GM19238 (cell line): ENCODE data around the gene MEX3A.
A peak's percentile ranks its signal among the peaks of the same experiment; 100 is the strongest.
"Not testable (repeated sequence)": the region's sequence is repeated elsewhere in the genome, so short reads cannot be mapped to it uniquely, and the experiment has no call there.

ENCODE experiments used
- DNase-seq: peaks from one replicate; pipeline ENCODE4 v3.0.0; 2011; ENCODE audit warnings: low spot score; ENCODE audit not compliant: insufficient read length

Gene MEX3A

DNA sequence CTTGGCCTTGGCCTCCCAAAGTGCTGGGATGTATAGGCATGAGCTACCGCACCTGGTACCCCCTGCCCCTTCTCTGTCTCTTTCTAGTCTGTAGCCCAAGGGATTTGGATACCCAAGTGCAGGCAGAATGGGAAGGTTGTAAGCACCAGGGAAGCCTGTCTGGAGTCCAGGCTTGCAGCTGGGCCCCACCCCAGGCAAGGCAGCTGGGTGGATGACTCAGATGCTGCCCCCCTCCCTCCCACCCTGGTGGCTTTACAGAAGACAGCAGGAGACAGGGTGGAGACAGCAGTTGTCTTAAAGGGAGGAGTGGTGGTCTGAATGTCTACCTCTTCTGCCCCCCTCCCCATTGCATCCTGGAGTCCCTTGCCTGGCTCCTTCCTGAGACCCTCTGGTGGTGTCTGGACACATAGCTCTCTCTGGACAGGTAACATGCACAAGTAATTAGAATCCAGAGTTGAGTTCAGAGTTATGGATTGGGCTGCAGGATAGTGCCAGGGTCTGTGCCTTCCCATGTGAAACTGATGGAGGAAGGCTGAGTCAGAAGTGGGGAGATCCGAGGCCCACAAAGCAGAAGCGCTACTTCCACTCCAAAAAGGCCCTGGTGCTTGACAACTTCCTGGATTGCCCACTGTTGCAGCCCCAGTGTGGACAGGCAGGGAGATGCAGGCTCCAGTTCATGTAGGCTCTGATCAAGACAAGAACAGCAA lies 37.4 kb upstream of the MEX3A start:
- no peak for DNase-seq

DNA sequence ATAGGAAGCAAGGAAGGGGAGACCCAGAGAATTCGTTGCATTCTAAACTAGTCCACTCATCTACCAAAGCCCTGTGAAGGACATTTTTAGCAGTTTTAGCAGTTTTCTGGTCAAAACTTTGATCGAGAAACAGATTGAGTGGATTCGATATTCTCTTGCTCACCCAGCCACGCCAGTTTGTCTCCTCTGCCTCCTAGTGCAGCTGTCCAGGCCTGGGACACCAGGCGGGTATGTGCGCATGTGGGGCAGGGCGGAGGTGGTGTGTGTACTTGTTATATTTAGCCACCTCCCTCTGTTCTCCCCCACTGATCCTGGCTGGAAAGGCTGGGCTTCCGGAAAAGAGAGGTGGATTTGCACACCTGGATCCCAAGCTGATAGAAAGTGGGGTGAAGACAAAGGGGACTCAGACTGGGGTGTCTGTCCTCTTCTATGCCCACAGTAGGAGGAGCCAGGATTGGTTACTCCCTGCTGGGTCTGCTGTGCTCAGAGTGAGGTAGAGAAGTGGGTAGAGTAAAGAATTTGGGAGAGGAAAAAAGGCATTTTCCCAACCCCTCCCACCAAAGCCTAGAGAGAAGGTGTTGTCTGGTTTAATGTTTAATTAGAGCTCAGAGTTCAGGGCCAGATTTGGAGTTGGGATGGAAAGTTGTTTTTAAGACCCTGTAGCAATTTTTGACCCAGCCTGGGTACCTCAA lies 36.1 kb upstream of the MEX3A start:
- DNase-seq = no peak

DNA sequence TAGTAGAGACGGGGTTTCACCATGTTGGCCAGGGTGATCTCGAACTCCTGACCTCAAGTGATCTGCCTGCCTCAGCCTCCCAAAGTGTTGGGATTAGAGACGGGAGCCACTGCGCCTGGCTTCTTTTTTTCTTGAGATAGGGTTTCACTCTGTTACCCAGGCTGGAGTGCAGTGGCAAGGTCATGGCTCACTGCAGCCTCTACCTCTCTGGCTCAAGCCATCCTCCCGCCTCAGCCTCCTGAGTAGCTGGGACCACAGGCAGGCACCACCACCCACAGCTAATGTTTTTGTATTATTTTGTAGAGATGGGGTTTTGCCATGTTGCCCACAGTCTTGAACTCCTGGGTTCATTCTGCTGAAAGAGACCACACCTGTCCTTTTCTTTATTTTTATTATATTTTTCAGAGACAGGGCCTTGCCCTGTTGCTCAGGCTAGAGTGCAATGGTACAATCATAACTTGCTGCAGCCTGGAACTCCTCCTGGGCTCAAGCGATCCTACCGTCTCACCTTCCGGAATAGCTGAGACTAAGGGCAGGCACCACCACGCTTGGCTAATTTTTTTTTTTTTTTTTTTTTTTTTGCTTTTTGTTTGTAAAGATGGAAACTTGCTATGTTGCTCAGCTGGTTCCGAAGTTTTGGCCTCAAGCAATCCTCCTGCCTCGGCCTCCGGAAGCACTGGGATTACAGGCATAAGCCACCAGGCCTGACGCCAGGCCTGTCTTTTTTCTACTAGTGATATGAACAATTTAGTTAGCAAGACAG lies 35.3 kb upstream of the MEX3A start:
- DNase-seq = no peak

DNA sequence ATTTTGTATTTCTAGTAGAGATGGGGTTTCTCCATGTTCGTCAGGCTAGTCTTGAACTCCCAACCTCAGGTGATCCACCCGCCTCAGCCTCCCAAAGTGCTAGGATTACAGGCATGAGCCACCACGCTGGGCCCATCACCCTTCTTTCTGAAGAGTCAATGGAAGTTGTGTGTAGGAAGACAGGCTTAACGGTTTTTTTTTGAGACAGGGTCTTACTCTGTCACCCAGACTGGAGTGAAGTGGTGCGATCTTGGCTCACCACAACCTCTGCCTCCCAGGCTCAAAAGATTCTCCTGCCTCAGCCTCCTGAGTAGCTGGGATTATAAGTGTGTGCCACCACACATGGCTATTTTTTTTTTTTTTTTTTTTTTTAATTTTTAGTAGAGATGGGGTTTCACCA lies 34.5 kb upstream of the MEX3A start:
- not testable (repeated sequence) for DNase-seq

DNA sequence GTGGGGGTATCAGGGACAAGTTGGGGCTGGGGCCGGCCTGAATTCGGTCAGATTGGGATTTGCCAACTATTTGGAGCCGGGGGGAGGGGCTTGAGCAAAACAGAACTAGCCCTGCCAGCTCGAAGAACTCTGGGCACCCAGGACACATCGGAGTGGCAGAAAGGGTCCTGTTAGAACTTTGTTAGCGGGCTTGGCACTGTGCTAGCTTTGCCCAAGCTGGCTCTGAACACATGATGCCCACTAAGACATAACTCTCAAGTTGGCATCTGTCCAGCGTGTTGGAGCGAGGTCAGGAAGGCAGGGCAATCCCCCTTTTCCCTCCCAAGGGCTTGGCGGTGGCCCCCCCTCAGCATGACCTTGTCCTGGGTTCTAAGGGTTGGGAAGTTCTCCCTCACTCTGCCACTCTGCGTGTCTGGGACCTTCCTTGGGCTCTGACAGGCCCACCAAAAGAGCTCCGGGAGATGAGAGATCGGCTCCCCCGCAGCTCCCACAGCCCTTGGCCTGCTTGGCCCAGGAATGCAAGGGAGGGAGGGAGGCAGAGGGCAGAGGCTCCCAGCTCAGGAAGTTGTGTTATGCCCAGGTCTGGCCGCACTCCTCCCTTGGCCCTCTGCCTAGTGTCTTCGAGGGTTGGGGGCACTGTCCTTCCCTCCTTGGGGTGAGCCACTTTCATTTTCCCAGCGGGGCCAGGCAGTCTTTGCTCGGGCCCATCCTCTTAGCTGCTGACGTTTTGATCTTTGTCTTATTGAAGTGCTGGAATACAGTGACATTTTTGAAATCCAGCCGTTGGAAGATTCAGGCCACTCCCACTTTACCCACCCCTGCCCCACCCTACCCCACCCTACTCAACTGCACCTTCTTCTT lies 33.5 kb upstream of the MEX3A start:
- DNase-seq = no peak

DNA sequence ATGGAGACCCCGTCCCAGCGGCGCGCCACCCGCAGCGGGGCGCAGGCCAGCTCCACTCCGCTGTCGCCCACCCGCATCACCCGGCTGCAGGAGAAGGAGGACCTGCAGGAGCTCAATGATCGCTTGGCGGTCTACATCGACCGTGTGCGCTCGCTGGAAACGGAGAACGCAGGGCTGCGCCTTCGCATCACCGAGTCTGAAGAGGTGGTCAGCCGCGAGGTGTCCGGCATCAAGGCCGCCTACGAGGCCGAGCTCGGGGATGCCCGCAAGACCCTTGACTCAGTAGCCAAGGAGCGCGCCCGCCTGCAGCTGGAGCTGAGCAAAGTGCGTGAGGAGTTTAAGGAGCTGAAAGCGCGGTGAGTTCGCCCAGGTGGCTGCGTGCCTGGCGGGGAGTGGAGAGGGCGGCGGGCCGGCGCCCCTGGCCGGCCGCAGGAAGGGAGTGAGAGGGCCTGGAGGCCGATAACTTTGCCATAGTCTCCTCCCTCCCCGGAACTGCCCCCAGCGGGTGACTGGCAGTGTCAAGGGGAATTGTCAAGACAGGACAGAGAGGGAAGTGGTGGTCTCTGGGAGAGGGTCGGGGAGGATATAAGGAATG lies 32.8 kb upstream of the MEX3A start:
- DNase-seq = no peak

DNA sequence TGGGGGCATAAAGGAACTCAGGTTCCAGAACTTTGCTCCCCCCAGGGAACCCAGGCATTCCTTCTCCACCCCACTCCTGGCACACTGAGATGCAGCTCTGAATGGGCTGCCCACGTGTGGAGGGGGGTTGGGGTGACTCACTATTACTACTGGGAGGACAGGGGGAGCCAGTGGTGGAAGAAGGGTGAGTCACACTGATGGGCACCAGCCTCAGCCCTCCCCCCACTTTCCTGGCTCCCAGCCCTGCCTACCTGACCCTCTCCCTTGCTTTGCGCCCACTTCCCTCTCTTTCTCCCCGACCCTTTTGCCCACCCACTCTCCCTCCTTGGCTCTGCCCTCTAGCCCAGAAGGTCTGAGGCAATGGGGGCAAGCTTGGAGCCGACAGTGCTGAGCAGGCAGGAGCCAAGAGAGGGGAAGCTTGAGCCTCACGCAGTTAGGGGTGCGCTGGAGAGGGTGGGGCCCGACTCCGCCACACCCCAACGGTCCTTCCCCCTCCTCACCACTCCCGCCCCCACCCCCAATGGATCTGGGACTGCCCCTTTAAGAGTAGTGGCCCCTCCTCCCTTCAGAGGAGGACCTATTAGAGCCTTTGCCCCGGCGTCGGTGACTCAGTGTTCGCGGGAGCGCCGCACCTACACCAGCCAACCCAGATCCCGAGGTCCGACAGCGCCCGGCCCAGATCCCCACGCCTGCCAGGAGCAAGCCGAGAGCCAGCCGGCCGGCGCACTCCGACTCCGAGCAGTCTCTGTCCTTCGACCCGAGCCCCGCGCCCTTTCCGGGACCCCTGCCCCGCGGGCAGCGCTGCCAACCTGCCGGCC lies 32.0 kb upstream of the MEX3A start, which contains the start of gene LMNA:
TSS of gene LMNA (plus strand) at position 611 of the 818 bp plus-strand sequence. CDS start 208 bp downstream, outside the sequence.
- DNase-seq = peak; percentile 71

DNA sequence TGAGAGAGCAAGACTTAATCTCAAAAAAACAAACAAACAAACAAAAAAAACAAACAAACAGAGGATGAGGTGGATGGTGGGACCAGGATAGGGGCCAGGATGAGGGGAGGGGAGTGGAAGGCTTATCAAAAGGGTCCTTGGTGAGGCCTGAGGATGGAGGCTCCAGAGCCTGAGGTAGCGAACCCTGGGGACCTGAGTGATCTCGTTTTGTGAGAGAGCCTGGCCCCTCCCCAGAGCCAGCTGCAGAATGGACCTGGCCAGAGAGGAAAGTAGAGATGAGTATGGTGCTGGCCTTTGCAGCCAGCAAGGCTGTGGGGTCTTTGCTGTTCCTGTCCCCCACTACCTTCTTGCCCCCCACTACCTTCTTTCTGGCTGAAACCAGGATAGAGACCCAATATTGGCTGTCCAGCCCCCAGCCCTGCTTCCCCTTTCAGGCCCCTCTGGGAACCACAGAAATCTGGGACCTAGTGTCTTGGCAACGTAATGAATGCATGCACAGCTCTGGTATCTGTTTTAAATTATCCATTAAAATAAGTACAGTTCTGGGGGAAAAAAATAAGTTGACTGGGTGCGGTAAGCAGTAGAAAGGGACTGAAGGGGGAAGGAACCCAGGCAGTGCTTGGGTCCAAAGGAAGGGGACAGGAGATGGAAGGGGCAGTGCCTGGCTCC lies 31.2 kb upstream of the MEX3A start:
- no peak for DNase-seq

DNA sequence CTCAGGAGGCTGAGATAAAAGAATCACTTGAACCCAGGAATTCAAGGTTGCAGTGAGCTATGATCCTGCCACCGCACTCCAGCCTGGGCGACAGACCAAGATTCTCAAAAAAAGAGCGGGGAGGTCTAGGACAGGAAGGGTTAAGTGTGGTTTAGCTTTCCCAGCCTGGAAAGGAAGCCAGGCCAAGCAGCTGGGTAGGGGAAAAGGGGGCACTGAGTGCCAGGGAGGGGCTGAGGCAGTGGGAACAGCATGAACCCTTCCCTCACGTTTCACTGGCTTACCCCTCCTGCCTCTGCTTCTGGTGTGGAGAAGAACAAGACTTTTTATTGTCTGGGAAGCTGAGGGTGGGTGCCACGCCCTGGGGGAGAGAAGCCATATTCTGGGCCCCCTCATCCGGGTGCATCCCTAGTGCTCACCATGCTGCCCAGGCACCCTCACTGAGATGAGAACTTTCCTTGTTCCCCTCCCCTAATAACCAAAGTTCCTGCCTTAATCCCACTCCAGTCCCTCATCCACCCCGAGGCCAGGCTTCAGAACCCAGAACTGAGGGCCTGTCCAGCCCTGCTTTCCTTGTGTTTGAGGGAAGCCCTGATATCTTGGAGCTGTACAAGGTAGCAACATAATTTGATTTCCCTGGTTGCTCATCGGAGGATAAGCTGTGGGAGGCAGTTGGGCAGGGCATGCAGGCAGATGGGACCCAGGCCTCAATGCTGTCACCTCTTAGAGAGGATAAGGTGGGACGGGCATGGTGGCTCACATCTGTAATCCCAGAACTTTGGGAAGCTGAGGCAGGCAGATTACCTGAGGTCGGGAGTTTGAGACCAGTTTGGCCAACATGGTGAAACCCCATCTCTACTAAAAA lies 30.2 kb upstream of the MEX3A start:
- DNase-seq = no peak

DNA sequence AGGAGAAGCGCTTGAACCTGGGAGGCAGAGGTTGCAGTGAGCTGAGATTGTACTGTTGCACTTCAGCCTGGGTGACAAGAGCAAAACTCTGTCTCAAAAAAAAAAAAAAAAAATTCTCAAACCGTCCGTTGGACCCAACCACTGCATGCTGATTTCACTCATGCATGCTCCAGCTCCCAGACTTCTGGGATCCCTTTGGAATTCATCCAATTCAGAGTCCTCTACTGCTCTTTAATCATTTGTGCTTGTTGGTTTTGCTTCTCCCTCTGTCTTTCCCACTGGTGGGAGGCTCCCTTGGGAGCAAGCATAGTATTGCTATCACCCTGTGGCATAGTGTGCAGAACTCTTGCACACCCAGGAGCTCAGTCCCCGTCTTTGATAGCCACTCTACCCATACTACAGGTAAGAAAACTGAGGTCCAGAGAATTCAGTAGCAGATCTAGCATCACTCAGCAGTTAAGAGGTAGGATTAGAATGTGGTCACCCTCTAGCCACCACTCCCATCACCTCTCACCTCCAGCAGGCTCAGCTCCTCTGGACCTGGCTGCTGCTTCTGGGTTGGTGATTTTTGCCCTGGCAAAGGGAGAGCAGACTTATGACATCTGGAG lies 29.2 kb upstream of the MEX3A start:
- no peak for DNase-seq

DNA sequence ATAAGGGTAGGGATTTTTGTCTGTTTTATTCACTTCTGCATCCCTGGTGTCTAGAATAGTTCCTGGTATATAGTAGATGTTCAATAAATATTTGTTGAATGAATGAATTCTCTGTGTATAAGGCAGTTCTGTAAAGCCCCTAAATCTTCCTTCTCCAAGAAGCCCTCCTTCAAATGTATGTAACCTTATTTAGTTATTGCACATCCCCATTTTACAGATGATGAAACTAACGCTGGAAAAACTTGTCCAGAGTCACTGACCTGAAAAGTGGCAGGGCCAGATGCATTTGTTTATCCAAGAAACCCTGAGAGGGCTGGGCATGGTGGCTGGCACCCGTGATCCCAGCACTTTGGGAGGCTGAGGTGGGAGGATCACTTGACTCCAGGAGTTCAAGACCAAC lies 28.0 kb upstream of the MEX3A start:
- DNase-seq = no peak

DNA sequence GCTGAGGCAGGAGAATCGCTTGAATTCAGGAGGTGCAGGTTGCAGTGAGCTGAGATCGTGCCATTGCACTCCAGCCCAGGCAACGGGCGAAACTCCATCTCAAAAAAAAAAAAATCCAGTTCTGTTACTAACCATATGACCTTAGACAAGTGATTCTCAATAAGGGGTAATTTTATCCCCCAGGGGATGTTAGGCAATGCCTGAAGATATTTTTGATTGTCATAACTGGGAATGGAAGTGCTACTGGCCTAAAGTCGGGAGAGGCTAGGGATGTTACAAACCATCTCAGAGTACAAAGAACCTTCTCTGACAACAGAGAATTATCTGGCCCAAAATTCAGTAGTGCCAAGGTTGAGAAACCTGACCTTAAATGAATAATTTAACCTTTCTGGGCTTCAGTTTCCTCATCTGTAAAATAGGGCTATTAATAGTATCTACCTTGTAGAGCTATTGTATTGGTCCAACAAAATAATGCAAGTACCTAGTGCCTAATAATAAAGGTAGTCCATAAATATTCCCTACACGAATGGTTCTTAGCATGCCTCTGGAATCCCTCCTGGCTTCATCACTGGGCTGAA lies 26.5 kb upstream of the MEX3A start:
- no peak for DNase-seq

DNA sequence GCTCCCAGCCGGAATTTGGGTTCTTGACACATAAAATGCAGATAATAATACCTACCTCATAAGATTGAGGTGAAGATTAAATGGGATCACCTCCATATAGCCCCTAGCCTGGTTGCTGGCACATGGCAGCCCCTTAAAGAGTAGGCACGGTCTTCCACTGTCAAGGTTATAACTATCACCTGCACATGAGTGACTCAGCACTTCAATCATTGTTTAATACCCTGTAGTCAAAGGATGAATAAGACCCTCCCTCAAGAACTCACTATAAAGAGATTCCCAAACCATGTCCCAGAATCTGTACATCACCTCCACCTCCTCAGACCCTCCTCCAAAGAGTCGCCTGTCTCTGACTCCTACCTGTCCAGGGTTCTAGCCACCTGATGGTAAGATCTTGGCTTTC lies 25.8 kb upstream of the MEX3A start:
- no peak for DNase-seq

DNA sequence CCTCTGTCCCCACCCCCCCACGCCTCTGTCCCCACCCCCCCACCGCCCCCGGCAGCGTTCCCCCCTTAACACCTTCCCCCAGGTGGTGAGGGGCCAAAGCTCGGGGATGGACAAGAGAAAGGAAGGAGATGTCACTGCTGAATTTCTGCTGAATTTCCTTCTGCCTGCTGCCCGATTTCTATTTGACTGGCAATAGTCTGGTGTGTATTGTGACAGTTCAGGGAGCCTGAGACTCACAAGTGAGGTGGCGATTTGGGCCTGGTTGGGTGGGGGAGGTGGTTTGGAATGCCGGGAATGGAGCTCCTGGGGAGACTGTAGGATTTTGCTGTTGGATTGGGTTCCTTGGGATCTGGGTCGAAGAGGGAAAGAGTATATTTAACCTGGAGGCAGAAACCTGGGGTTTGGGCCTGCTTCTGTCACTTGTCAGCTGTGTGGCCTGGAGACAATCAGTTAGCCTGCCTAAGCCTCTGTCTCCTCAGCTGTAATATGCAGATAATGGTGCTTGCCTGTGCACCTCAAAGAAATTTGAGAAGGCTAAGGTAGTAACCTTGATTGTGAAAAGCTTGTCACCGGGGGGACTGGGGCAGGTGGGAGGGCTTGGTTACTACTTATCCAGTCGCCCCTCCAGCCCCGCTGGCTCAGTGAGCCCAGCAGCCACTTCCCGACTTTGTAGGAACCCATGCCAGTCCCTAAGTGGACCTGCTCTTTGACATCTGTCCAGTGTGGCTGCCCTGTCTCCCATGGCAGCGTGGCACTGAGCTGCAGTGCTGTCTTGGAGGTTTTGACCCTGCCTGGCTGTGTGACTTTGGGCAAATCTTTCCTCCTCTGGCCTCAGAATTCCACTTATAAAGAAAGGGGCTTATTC lies 24.6 kb upstream of the MEX3A start:
- no peak for DNase-seq

DNA sequence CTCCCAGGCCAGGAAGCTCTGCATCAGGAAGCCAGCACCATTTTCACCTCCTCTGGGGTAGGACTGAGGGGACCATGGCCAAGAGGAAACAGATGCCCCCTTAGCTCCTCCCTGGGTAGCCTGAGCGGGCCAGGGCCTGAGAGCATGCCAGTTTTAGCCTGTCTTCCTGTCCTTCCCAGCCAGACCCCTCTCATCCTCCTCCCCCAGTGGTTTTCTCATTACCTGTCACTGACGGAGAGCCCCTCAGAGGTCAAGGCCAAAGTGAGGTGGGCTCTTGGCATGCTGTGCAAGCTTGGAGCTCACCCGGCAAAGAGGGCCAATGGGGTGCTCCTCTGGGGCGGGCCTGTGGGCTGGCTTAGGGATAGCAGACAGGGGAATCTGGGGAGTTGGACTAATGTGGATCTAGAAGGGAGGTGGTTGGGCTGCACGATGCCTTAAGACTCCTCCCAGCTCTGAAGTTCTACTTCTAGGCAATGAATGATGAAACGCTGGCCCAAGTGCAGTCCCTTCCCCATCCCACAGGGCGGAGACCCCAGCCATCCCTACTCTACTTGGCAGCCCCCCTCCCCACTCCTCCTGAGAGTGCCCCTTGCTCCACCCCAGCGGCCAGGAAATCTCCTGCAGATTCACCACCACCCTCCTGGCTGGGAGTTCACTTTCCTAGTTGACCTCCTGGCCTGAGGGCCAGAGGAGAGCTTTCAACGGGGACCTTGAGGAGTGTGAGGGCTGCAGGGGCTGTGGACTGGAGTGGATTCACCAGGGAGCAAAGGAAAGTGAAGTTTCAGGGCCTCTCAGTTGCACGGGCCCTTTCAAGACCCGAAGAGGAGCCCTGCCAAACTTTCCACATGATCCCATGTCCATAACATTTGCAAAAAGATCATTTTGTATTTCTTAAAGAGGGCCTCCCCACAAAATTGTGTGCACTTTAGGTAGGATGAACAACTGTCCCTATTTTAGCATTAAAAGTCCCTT lies 22.9 kb upstream of the MEX3A start:
- no peak for DNase-seq
